A549 treated with AZD9567 at 1 μM for 4 hours (cell line): ENCODE results near the gene NUP54. TPM values are rescaled to one million over a fixed set of nuclear protein-coding genes. Genes with fewer than 3 reads are reported as not detected.

ENCODE experiments used
- total RNA-seq: library from RNA; stranded (reverse); fragments of 200-300 nt; extraction: Qiagen RNA extraction; gene quantifications from 5 replicates; pipeline ENCODE4 v1.2.3, GENCODE V29; 2022; ENCODE audit not compliant: insufficient read depth

The NUP54 gene, protein sequence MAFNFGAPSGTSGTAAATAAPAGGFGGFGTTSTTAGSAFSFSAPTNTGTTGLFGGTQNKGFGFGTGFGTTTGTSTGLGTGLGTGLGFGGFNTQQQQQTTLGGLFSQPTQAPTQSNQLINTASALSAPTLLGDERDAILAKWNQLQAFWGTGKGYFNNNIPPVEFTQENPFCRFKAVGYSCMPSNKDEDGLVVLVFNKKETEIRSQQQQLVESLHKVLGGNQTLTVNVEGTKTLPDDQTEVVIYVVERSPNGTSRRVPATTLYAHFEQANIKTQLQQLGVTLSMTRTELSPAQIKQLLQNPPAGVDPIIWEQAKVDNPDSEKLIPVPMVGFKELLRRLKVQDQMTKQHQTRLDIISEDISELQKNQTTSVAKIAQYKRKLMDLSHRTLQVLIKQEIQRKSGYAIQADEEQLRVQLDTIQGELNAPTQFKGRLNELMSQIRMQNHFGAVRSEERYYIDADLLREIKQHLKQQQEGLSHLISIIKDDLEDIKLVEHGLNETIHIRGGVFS
- total RNA-seq: 28.7 to 31.7 TPM (median 28.9 TPM) in 5 replicates

DNA sequence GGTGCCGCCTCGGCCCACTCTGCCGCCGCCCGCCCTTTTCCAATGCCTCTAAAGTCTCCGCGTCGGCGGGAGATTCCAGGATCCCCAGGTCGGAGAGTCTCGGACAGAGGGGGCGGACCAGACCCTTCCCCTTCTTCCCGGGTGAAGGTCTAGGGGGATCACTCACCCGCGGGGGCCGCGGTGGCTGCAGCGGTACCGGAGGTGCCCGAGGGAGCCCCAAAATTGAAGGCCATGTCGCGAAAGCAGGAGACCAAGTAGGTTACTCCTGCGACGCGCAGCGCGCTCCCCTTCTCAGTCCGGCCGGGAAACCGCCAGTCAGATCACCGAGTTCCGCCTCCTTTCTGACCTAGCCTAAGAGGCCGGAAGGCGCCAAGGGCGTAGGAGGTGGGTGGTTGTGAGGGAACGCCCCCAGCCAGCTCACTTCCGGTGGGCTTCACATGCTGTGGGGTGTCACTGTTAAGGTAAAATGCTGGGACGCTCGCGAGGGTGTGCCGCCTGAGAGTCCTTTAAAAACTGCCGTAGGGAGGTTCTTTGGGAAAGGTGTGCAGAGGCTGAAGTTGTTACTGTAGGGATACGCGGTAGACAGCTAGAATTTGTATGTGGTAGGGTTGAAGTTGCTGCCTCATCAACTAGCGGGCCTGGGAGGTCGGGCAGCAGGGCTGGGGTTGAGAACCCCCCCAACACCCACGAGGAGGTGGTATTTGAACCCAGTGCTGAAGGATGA, at the start of gene NUP54:
NUP54 (minus strand) TSS at position 256 of the 724 bp plus-strand sequence; CDS start at position 233, 23 bp downstream.

DNA sequence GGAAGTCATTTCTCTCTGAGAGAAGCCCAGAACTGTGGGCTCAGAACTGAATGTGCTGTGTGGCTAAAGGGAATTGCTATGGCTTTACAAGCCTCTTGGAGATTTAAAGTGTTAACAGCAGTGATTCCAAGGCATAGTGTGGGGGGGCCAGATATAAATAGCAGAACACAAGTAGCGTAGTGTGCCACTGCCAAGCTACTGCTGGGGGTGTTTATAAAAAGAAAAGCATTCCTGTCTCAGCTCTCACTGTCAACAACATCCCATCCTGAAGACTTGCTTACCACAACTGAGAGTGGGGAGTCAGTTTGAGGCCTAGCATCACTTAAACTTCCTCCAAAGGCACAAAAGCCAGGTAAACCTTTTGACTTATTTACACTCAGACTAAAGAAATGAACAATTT, 73.7 kb downstream of the NUP54 start, which contains the start of gene ART3:
ART3 (plus strand) TSS at position 242 of the 400 bp plus-strand sequence. CDS start 1,181 bp downstream, outside the sequence.

Other genes with a start within 250 kb of the NUP54 start
- 0.02 TPM in 1 of 5 replicates, not detected in the others for gene PPEF2, start 245.9 kb downstream of the NUP54 start, total RNA-seq
- 23.1 to 25.5 TPM (median 23.5 TPM) in 5 replicates for gene NAAA, start 207.4 kb downstream of the NUP54 start, total RNA-seq
- 15.7 to 19.1 TPM (median 15.7 TPM) in 5 replicates for gene SDAD1, start 157.5 kb downstream of the NUP54 start, total RNA-seq
- gene CXCL9, start 140.9 kb downstream of the NUP54 start, total RNA-seq: not detected in 5 replicates
- 0.09 TPM in 1 of 5 replicates, not detected in the others for gene CXCL10, start 124.9 kb downstream of the NUP54 start, total RNA-seq
- gene CXCL11, start 112.3 kb downstream of the NUP54 start, total RNA-seq: 0.17 to 0.37 TPM (median 0.26 TPM) in 4 of 5 replicates, not detected in the other
- gene ART3, start 73.7 kb downstream of the NUP54 start, total RNA-seq: not detected in 5 replicates
- gene SCARB2, start 65.4 kb upstream of the NUP54 start, total RNA-seq: 44.6 to 54.4 TPM (median 51.4 TPM) in 5 replicates
- gene FAM47E, start 103.3 kb upstream of the NUP54 start, total RNA-seq: 0.07 to 0.41 TPM (median 0.24 TPM) in 4 of 5 replicates, not detected in the other
- 4.2 to 12.4 TPM (median 10.9 TPM) in 5 replicates for gene STBD1, start 158.3 kb upstream of the NUP54 start, total RNA-seq